ENCODE measurements around the gene FAM163B.

- TF ChIP-seq PBX3 (CRISPR knock-in tag; IDR thresholded peaks at IDR 0.05) (no peak), ZNF184 (tag by site-specific recombination; IDR thresholded peaks at IDR 0.05) (no peak), CTCF (tag by site-specific recombination; IDR thresholded peaks at IDR 0.05) (no peak), ZNF76 (tag by site-specific recombination; IDR thresholded peaks at IDR 0.05; ENCODE audit: borderline replicate concordance, low read depth) (no peak), ZBTB26 (tag by site-specific recombination; optimal IDR thresholded peaks at IDR 0.05) (no peak), ZNF274 (IDR thresholded peaks at IDR 0.05; ENCODE audit: low read length) (no peak), ZNF274 (tag by site-specific recombination; IDR thresholded peaks at IDR 0.05; ENCODE audit: borderline replicate concordance) (no peak), ZNF26 (tag by site-specific recombination; IDR thresholded peaks at IDR 0.05) (no peak), ZBTB6 (tag by site-specific recombination; IDR thresholded peaks at IDR 0.05) (no peak), ZNF311 (tag by site-specific recombination; IDR thresholded peaks at IDR 0.05; ENCODE audit: borderline replicate concordance) (no peak), ZNF112 (tag by site-specific recombination; IDR thresholded peaks at IDR 0.05) (no peak), KLF9 (tag by site-specific recombination; IDR thresholded peaks at IDR 0.05; ENCODE audit: low read depth) (no peak), ZNF660 (tag by site-specific recombination; IDR thresholded peaks at IDR 0.05) (no peak)
Observed at GRCh38 chr9:133560311-133560710, 48.9 kb downstream of the FAM163B start.
